Fibroblast of mammary gland (primary cell): Measurements from ENCODE around the gene SMAD7.

Experiments used
- DNase-seq: peaks from one replicate; pipeline ENCODE4 v3.0.0-alpha.2; 2010; ENCODE audit warnings: low read depth
- H3K4me3 ChIP-seq: 2 replicates; pipeline ENCODE4 v1.5.1; 2011; ENCODE audit warnings: low read depth, mild to moderate bottlenecking, low read length, moderate library complexity; ENCODE audit not compliant: control insufficient read depth
- TF ChIP-seq, protein P1 (sequence below): conservative IDR thresholded peaks from 2 replicates; pipeline ENCODE4 v1.5.1; 2011; ENCODE audit warnings: low read depth, low read length, inconsistent platforms; ENCODE audit not compliant: control insufficient read depth, insufficient read depth

Gene SMAD7

DNA sequence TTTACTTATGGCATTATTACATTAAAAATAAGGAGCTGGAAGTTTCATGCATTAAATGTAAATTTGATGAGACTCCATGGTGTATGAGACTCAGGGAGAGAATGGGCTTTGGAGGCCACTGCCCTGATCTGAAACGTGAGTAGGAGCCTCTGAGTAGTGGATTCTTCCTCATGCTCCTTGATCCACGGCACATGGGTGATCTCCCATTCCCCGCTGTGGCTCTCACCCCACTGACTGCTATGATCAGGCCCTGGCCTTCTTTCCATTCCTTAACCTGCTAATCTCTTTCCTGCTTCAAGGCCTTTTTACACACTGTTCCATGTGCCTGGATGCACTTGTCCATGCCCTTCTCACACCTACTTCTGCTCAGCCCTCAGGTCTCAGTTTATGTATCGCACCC is 68.4 kb downstream of the SMAD7 start:
- no peak for DNase-seq
- no peak overlapping the region for H3K4me3 ChIP-seq
- TF ChIP-seq, protein P1, sequence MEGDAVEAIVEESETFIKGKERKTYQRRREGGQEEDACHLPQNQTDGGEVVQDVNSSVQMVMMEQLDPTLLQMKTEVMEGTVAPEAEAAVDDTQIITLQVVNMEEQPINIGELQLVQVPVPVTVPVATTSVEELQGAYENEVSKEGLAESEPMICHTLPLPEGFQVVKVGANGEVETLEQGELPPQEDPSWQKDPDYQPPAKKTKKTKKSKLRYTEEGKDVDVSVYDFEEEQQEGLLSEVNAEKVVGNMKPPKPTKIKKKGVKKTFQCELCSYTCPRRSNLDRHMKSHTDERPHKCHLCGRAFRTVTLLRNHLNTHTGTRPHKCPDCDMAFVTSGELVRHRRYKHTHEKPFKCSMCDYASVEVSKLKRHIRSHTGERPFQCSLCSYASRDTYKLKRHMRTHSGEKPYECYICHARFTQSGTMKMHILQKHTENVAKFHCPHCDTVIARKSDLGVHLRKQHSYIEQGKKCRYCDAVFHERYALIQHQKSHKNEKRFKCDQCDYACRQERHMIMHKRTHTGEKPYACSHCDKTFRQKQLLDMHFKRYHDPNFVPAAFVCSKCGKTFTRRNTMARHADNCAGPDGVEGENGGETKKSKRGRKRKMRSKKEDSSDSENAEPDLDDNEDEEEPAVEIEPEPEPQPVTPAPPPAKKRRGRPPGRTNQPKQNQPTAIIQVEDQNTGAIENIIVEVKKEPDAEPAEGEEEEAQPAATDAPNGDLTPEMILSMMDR = no peak

GRCh38 chr18:48880931-48881330 is 69.8 kb downstream of the SMAD7 start:
- no peak overlapping the region for H3K4me3 ChIP-seq
- TF ChIP-seq, protein P1 = no peak
- no peak for DNase-seq

GRCh38 chr18:48879008-48879431 is 71.7 kb downstream of the SMAD7 start:
- TF ChIP-seq, protein P1 = no peak
- no peak overlapping the region for H3K4me3 ChIP-seq

GRCh38 chr18:48878471-48878870 is 72.3 kb downstream of the SMAD7 start:
- H3K4me3 ChIP-seq = no peak overlapping the region
- DNase-seq = no peak
- TF ChIP-seq, protein P1 = no peak

More at GRCh38 chr18:48879008-48879431, 71.7 kb downstream of the SMAD7 start:
- no peak for DNase-seq

DNA sequence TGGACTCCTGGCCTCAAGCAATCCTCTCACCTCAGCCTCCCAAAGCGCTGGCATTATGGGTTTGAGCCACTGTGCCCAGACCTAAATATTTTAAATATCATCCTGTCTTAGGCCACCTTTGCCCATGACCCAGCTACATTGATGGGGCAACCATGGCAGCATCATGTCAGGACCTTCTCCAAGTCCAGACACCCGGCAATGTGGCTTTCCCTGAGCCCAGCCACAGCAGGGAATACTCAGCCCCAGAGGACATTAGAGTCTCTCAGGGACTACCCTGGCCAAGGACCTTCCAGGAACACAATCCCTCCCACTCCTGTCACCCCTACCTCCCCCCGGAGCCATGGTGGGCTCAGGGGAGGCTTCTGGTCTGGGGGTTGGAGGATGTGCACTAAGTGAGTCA is 72.8 kb downstream of the SMAD7 start:
- H3K4me3 ChIP-seq = no peak overlapping the region
- no peak for DNase-seq
- TF ChIP-seq, protein P1 = no peak

DNA sequence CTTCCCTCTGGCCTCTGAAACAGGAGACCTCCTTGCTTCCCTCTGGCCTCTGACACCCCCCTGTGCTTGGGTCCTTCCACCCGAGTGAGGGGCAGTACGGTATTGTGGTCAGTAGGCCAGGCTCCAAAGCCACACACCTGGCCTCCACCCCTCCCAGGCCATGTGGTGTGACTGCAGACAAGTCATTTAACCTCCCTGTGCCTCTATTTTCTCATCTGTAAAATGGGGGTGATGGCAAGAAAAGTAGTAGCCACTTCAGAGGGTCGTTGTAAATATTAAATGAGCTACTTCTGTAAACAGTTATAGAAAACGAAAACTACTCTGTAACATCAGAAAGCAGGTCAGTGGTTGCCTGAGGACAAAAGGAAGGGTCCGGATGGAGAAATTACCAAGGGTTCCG is 74.2 kb downstream of the SMAD7 start:
- DNase-seq = no peak
- TF ChIP-seq, protein P1 = no peak
- H3K4me3 ChIP-seq = no peak overlapping the region

DNA sequence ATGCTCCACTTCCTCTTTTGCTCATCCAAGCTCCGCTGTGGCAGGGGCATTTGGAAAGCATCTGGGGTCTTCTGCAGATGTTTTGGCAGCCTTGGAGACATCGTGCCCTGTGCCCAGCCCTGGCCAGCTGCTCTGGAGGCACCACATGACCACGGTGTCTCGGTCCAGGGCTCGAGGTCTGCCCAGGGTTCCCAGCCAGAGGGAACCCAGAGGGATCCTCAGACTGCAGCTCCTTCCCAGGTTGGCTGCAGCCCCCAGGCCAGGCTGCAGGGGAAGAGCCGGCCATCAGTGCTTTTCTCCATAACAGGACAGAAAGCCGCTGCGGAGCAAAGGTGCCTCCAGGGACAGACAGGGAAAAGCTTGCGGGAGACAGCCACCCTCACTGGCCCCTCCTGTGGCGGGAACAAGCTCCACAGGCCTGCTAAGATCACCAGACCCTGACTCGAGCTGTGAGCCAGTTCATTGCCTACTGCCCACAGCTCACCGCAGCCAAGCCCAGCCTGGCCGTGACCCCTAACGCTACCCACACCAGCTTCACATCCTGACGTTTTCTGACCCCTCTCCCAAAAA is 74.7 kb downstream of the SMAD7 start:
- TF ChIP-seq, protein P1 = no peak
- no peak overlapping the region for H3K4me3 ChIP-seq
- no peak for DNase-seq
